NCI-H226 (cell line): ENCODE data around the gene PARVA.

Experiments used
- DNase-seq: peaks from one replicate; pipeline ENCODE4 v3.0.0-alpha.2; 2015

The PARVA gene

DNA sequence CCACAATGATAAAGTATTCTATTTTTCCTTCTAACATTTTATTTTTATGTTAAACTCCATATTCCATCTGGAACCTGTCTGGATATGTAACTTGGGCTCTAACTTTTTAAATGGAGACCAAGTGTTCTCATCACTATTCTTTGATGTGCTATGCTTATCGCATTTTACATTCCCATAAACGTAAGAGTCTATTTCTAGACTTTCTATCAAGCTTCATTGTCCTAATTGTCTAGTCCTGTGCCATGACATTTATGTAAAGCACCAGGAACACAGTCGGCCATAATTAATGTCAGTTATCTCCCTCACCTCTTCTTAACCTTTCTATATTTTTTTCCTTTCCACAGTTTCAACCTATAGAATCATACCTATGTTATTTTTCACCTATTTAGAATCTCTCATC lies 183.0 kb downstream of the PARVA start:
- no peak for DNase-seq

DNA sequence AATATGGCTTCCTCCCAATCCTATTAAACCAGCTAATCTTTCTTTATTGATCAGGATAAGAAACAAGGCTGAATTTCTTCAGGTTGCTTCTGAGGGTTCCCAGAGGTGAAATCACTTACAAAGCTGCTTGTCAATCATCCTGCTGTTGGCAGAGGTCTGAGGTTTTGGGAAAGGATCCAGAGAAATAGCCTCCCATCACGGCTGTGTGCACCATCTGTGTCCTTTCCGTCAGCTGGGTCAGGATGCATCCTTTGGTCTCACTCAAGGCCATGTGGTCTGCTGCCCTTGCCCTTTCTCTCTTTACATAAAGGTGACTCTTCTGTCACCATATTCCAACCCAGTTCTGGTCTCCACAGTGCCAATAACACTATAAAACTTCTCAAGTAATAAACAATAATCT lies 183.5 kb downstream of the PARVA start:
- DNase-seq: no peak

DNA sequence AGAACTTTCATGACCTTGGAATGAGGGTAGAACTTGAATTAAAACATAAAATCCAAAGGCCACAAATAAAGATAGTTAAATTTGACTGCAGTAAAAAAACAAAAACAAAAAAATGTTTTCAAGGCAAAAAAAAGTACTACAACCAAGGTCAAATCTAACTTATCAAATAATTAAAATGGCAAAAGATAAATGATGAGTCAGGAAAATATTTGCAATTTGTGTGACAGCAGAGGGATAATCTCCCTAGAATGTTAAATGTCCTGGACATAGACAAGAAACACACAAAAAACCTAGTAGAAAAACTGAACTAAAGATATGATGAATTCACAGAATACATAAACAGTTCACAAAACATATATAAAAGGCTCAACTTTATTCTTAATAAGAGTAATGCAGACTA lies 186.6 kb downstream of the PARVA start:
- DNase-seq: no peak

GRCh38 chr11:12565406-12565805 lies 188.0 kb downstream of the PARVA start:
- DNase-seq: peak; percentile 26

DNA sequence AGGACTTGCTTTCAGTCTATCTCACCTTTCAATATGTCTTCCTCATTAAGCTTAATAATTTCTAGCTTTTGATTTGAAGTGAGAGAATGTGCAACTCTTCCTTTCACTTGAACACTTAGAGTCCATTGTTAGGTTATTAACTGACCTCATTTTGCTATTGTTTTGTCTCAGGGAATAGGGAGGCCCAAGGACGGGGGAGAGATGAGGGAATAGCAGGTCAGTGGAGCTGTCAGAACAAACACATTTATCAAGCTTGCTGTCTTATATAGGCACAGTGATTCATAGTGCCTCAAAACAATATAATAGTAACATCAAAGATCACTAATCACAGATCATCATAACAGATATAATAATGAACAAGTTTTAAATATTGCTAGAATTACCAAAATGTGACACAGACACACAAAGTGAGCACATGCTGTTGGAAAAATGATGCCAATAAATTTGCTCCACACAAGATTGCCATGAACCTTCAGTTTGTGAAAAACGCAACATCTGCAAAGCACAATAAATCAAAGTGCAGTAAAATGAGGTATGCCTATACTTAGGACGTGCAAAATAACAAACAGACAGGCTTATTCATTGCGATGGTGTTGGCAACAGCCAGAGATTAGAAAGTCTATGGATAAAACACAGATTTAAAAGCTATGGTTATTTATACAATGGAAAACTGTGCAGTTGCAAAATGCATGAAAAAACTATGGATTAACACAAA lies 190.5 kb downstream of the PARVA start:
- peak; percentile 20 for DNase-seq

GRCh38 chr11:12569499-12570425 lies 192.4 kb downstream of the PARVA start:
- DNase-seq: peak; percentile 97

GRCh38 chr11:12573707-12574485 lies 196.5 kb downstream of the PARVA start:
- no peak for DNase-seq

DNA sequence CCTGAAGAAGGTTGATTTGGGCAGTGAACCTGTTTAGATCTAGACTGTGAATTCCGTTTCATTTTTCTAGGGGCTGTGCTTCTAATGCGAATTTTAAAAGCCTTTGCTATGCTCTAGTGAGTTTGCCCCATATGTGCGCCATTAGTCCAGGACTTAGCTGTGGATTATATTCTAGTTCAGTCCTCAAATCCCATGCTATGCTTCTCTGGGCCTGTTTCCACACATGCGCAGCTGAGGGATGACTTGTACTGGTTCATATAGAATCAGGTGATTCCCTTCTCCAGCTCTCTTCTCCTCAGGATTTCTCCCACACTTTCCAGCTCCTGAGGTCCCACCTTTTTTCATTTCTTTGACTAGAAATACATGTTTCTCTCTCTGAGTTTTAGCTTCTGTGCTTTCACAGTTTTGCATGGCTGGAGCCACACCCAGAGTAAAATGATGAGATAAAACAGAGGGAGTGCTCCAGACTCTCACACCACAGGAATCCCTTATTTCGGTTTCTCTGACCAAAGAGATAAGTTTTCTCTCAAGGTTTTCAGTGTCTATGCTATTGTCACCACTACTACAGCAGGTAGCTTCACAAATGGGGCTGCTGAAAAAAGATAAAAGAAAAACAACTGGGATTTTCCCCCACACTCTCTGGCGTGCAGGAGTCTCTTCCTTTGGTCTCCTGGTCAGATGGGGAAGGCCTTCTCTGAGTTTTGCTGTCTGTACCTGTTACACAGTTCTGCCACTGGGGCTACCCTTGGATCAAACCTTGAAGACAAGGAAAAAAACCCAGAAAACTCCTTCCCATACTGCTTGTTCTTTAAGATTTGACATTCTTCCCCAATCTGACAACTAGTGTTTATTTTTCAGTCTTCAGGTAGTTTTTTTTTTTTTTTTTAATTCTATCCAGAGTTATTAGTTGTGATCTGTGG lies 200.6 kb downstream of the PARVA start:
- peak; percentile 34 for DNase-seq

DNA sequence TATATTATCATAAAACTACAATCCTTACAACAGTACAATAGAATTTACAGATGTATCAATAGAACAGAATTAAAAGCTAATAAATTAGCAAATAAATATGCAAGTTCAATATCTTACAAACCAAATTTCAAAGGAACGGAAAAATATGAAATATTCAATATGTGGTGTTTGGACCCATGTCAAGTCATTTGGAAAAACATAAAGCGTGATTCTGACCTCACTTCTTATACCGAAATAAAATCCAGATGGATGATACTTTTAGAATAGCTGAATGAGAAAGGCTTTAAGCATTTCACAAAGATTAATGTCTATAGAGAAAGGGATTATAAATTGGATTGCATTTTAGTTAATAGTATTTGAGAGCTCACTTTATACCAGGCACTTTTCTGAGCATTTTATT lies 204.0 kb downstream of the PARVA start:
- no peak for DNase-seq

- peak; percentile 95 for DNase-seq
Measured at GRCh38 chr11:12581923-12582322, 204.6 kb downstream of the PARVA start.
